NT2/D1 (cell line): ENCODE measurements around the gene PRKCB.

Source experiments
- YY1 ChIP-seq: IDR thresholded peaks from 2 replicates; pipeline ENCODE4 v1.6.1; 2011; ENCODE audit not compliant: insufficient read length, insufficient read depth
- ZNF274 ChIP-seq: IDR thresholded peaks from 2 replicates; pipeline ENCODE4 v1.6.1; 2011; ENCODE audit warnings: mild to moderate bottlenecking, low read depth, low read length

DNA sequence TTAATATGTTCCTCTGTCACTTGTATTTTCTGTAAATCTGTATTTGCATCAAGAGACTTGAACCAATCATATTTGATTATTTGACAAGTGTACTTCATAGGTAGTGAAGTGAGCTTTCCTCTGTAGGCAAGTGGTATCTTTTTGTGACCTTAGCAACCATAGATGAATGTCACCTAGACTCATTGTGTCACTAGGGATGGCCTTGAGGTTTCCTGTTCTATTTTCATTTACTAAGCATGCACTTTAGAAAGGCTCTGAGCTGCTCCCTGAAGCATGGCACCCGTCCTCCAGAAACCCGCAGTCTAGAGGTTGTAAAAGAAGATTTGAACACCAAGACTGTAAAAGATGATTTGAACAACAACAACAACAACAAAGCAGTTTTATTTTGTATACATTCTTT lies 151.7 kb downstream of the PRKCB start:
- TF ChIP-seq ZNF274 = no peak
- no peak for TF ChIP-seq YY1
